ENCODE data around the gene SPTBN1. TPM values are rescaled to one million over a fixed set of nuclear protein-coding genes. Genes with fewer than 3 reads are reported as not detected.

SPTBN1 gene
- total and polyA plus RNA-seq, 2 of the 13 experiments (the other 11 are each of a cell fraction or from before 2014, with no cell fraction given): 123 to 299 TPM

DNA sequence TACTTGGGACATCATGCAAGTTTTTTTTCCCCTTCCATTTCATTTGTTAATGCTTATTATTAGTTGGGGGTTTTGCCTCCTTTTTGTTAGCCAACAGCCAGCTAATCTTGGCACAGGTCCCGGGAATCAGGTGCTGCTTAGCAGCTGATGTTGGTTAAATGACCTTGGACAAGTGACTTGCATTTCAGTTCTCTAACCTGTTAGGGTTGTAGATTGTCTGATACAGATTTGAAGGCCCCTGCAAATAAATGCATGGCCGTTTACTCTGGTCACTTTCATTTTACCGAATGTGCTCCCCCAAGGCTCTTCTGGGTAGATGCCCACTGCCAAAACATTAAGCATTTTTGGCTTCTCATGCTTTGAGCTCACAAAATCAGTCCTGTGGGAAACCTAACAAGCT is 120.9 kb downstream of the SPTBN1 start (continued):
- TF ChIP-seq, protein P1, sequence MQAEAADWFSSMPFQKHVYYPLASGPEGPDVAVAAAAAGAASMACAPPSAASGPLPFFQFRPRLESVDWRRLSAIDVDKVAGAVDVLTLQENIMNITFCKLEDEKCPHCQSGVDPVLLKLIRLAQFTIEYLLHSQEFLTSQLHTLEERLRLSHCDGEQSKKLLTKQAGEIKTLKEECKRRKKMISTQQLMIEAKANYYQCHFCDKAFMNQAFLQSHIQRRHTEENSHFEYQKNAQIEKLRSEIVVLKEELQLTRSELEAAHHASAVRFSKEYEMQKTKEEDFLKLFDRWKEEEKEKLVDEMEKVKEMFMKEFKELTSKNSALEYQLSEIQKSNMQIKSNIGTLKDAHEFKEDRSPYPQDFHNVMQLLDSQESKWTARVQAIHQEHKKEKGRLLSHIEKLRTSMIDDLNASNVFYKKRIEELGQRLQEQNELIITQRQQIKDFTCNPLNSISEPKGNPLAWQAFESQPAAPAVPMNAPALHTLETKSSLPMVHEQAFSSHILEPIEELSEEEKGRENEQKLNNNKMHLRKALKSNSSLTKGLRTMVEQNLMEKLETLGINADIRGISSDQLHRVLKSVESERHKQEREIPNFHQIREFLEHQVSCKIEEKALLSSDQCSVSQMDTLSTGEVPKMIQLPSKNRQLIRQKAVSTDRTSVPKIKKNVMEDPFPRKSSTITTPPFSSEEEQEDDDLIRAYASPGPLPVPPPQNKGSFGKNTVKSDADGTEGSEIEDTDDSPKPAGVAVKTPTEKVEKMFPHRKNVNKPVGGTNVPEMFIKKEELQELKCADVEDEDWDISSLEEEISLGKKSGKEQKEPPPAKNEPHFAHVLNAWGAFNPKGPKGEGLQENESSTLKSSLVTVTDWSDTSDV (CRISPR knock-in tag; IDR thresholded peaks at IDR 0.05): no peak
- TF ChIP-seq RXRB (CRISPR knock-in tag; IDR thresholded peaks at IDR 0.05; ENCODE audit: borderline replicate concordance): peak; percentile 68; the same call in 1 of the 2 replicates
- TF ChIP-seq ZNF619 (CRISPR knock-in tag; IDR thresholded peaks at IDR 0.05): no peak
- TF ChIP-seq PPARG (CRISPR knock-in tag; conservative IDR thresholded peaks at IDR 0.05): peak; percentile 42; the same call in 1 of the 2 replicates
- TF ChIP-seq ZNF562 (CRISPR knock-in tag; IDR thresholded peaks at IDR 0.05; ENCODE audit: borderline replicate concordance): no peak
- no peak for TF ChIP-seq ZNF572 (CRISPR knock-in tag; IDR thresholded peaks at IDR 0.05)
- TF ChIP-seq, protein P2, sequence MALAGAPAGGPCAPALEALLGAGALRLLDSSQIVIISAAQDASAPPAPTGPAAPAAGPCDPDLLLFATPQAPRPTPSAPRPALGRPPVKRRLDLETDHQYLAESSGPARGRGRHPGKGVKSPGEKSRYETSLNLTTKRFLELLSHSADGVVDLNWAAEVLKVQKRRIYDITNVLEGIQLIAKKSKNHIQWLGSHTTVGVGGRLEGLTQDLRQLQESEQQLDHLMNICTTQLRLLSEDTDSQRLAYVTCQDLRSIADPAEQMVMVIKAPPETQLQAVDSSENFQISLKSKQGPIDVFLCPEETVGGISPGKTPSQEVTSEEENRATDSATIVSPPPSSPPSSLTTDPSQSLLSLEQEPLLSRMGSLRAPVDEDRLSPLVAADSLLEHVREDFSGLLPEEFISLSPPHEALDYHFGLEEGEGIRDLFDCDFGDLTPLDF (CRISPR knock-in tag; IDR thresholded peaks at IDR 0.05): no peak
- TF ChIP-seq SP4 (CRISPR knock-in tag; IDR thresholded peaks at IDR 0.05): no peak
- no peak for TF ChIP-seq ZNF530 (CRISPR knock-in tag; IDR thresholded peaks at IDR 0.05; ENCODE audit: low read depth)
- no peak for TF ChIP-seq ZNF570 (CRISPR knock-in tag; IDR thresholded peaks at IDR 0.05; ENCODE audit: borderline replicate concordance)
- peak; percentile 44; the same call in 1 of the 2 replicates for TF ChIP-seq SOX13 (IDR thresholded peaks at IDR 0.05)
- peak in 1 of 2 experiments; percentile 73; a peak in 2 of 4 replicates for TF ChIP-seq SOX13 (CRISPR knock-in tag; conservative IDR thresholded peaks at IDR 0.05 in 1 of 2, IDR thresholded peaks at IDR 0.05 in 1 of 2)
- TF ChIP-seq KDM1A (CRISPR knock-in tag; IDR thresholded peaks at IDR 0.05): no peak
- TF ChIP-seq AKAP8 (CRISPR knock-in tag; IDR thresholded peaks at IDR 0.05): no peak
- TF ChIP-seq, protein P3, sequence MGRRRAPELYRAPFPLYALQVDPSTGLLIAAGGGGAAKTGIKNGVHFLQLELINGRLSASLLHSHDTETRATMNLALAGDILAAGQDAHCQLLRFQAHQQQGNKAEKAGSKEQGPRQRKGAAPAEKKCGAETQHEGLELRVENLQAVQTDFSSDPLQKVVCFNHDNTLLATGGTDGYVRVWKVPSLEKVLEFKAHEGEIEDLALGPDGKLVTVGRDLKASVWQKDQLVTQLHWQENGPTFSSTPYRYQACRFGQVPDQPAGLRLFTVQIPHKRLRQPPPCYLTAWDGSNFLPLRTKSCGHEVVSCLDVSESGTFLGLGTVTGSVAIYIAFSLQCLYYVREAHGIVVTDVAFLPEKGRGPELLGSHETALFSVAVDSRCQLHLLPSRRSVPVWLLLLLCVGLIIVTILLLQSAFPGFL (CRISPR knock-in tag; IDR thresholded peaks at IDR 0.05): no peak
- TF ChIP-seq REPIN1 (CRISPR knock-in tag; IDR thresholded peaks at IDR 0.05; ENCODE audit: borderline replicate concordance, low read depth): no peak
- TF ChIP-seq, protein P4, sequence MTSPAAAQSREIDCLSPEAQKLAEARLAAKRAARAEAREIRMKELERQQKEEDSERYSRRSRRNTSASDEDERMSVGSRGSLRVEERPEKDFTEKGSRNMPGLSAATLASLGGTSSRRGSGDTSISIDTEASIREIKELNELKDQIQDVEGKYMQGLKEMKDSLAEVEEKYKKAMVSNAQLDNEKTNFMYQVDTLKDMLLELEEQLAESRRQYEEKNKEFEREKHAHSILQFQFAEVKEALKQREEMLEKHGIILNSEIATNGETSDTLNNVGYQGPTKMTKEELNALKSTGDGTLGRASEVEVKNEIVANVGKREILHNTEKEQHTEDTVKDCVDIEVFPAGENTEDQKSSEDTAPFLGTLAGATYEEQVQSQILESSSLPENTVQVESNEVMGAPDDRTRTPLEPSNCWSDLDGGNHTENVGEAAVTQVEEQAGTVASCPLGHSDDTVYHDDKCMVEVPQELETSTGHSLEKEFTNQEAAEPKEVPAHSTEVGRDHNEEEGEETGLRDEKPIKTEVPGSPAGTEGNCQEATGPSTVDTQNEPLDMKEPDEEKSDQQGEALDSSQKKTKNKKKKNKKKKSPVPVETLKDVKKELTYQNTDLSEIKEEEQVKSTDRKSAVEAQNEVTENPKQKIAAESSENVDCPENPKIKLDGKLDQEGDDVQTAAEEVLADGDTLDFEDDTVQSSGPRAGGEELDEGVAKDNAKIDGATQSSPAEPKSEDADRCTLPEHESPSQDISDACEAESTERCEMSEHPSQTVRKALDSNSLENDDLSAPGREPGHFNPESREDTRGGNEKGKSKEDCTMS (CRISPR knock-in tag; conservative IDR thresholded peaks at IDR 0.05): no peak
- no peak for TF ChIP-seq MED8 (CRISPR knock-in tag; IDR thresholded peaks at IDR 0.05; ENCODE audit: insufficient replicate concordance)
- no peak for TF ChIP-seq HMGXB3 (CRISPR knock-in tag; IDR thresholded peaks at IDR 0.05; ENCODE audit: borderline replicate concordance)
